Breast epithelium (tissue), 3 donors: ENCODE data around the gene PMM2.

Source experiments
- CTCF ChIP-seq, 3 donors: fragments of 450-650 bp; IDR thresholded peaks; one replicate each; pipeline ENCODE4 v1.5.1; 2016 to 2017; ENCODE audit warnings: antibody characterized with exemption in 3 of 3, mild to moderate bottlenecking in 3 of 3, moderate library complexity in 3 of 3
- POLR2A ChIP-seq: fragments of 450-650 bp; IDR thresholded peaks from one replicate; pipeline ENCODE4 v1.6.1; 2016; ENCODE audit warnings: antibody characterized with exemption, mild to moderate bottlenecking, moderate library complexity

DNA sequence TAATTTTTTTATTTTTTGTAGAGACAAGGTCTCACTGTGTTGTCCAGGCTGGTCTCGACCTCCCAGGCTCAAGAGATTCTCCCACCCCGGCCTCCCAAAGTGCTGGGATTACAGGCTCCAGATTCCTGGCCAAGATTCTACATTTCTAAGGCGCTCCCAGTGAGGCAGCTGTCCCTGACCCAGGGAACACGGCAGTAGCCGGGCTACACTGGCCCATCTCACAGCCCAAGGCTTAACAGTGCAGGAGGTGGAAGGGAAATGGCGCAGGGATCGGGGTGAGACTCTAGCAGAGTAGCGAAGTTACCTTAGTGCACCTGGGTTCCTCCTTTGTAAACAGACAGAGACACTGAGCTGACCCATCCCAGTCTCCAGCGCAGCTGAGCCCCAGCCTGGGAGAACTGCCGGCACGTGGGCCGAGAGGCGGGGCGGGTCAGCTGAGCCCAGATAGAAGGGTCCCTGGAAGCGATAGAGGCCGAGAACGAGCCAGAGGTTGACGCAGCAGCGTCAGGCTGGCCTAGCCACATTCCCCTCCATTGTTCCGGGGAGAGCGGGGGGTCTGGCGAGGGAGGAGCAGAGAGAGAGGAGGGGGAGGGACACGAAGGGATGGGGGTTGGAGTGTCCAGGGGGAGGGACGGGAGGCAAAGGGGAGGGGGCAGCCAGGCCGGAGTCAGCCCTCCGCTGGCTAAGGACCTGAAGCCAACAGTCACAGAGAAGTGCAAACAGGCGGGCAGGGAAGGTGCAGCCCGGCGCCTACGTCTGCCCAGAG, 68.7 kb downstream of the PMM2 start:
- TF ChIP-seq POLR2A: no peak
- no peak for TF ChIP-seq CTCF (IDR thresholded peaks at IDR 0.05)
